Glutamatergic neuron (in vitro differentiated cells): ENCODE results near the gene SCUBE1. TPM values are rescaled to one million over a fixed set of nuclear protein-coding genes. Genes with fewer than 3 reads are reported as not detected.

Experiments
- DNase-seq: peaks from one replicate; pipeline ENCODE4 v3.0.0; 2022
- H3K27ac Mint-ChIP-seq: one replicate; pipeline ENCODE4 v1.8.0; 2020; ENCODE audit warnings: mild to moderate bottlenecking, mixed read lengths, inconsistent platforms; ENCODE audit not compliant: unreplicated experiment
- H3K27me3 Mint-ChIP-seq: one replicate; pipeline ENCODE4 v1.8.0; 2020; ENCODE audit warnings: mild to moderate bottlenecking, moderate library complexity, mixed read lengths, inconsistent platforms; ENCODE audit not compliant: unreplicated experiment
- H3K36me3 Mint-ChIP-seq: one replicate; pipeline ENCODE4 v1.8.0; 2020; ENCODE audit warnings: mild to moderate bottlenecking, mixed read lengths, inconsistent platforms; ENCODE audit not compliant: unreplicated experiment
- H3K4me1 Mint-ChIP-seq: one replicate; pipeline ENCODE4 v1.8.0; 2020; ENCODE audit warnings: mild to moderate bottlenecking, low read depth, mixed read lengths, inconsistent platforms; ENCODE audit not compliant: unreplicated experiment
- H3K4me3 Mint-ChIP-seq: one replicate; pipeline ENCODE4 v1.8.0; 2020; ENCODE audit warnings: mild to moderate bottlenecking, mixed read lengths, inconsistent platforms; ENCODE audit not compliant: unreplicated experiment
- H3K9me3 Mint-ChIP-seq: one replicate; pipeline ENCODE4 v1.8.0; 2020; ENCODE audit warnings: mild to moderate bottlenecking, moderate library complexity, mixed read lengths, inconsistent platforms; ENCODE audit not compliant: unreplicated experiment
- CTCF ChIP-seq: fragments of 200-600 bp; sonication (generic); IDR thresholded peaks from one replicate; pipeline ENCODE4 v1.5.0; 2021; ENCODE audit not compliant: partially characterized antibody, unreplicated experiment
- total RNA-seq: library from RNA; stranded (reverse); fragmentation: NEBNext Ultra II Directional; extraction: Animal tissue kit (Norgen Biotek cat#: 25700); gene quantifications from one replicate; pipeline ENCODE4 v1.2.1, GENCODE V29; 2021; ENCODE audit not compliant: unreplicated experiment

The SCUBE1 gene
- total RNA-seq, 1 donor from 2014 or later, result 25.8 TPM

- no peaks in the 10 kb centered on the region for H3K36me3 Mint-ChIP-seq
- H3K4me1 Mint-ChIP-seq, result peaks cover 4% of the 10 kb centered on the region
- H3K4me3 Mint-ChIP-seq, result no peak overlapping the region
- H3K27me3 Mint-ChIP-seq, result peaks cover 2% of the 10 kb centered on the region
- H3K27ac Mint-ChIP-seq, result no peak overlapping the region
- TF ChIP-seq CTCF, result no peak
- H3K9me3 Mint-ChIP-seq, result peaks cover 5% of the 10 kb centered on the region
- no peak for DNase-seq
These were observed 109.6 kb downstream of the SCUBE1 start for GRCh38 chr22:43233529-43233928.

GRCh38 chr22:43232445-43232844 lies 110.7 kb downstream of the SCUBE1 start:
- no peak for DNase-seq
- no peak for TF ChIP-seq CTCF
- H3K9me3 Mint-ChIP-seq, result peaks cover 5% of the 10 kb centered on the region
- peaks cover 2% of the 10 kb centered on the region for H3K27me3 Mint-ChIP-seq
- no peak overlapping the region for H3K27ac Mint-ChIP-seq
- peaks cover 8% of the 10 kb centered on the region for H3K4me1 Mint-ChIP-seq
- H3K4me3 Mint-ChIP-seq, result no peak overlapping the region
- H3K36me3 Mint-ChIP-seq, result no peaks in the 10 kb centered on the region

GRCh38 chr22:43231724-43232034 lies 111.5 kb downstream of the SCUBE1 start:
- H3K27ac Mint-ChIP-seq, result no peak overlapping the region
- H3K27me3 Mint-ChIP-seq, result peaks cover 2% of the 10 kb centered on the region
- H3K9me3 Mint-ChIP-seq, result peaks cover 5% of the 10 kb centered on the region
- DNase-seq, result no peak
- TF ChIP-seq CTCF, result no peak
- H3K36me3 Mint-ChIP-seq, result no peaks in the 10 kb centered on the region
- no peak overlapping the region for H3K4me3 Mint-ChIP-seq
- H3K4me1 Mint-ChIP-seq, result peaks cover 9% of the 10 kb centered on the region

- no peaks in the 10 kb centered on the region for H3K36me3 Mint-ChIP-seq
- H3K4me3 Mint-ChIP-seq, result peak overlapping the region; percentile 74
- DNase-seq, result peak; percentile 80
- peaks cover 11% of the 10 kb centered on the region for H3K4me1 Mint-ChIP-seq
- peak; percentile 95 for TF ChIP-seq CTCF
- H3K9me3 Mint-ChIP-seq, result peaks cover 5% of the 10 kb centered on the region
- H3K27ac Mint-ChIP-seq, result no peak overlapping the region
- peaks cover 2% of the 10 kb centered on the region for H3K27me3 Mint-ChIP-seq
These were observed 112.0 kb downstream of the SCUBE1 start for GRCh38 chr22:43230971-43231723.

GRCh38 chr22:43230571-43230970 lies 112.6 kb downstream of the SCUBE1 start:
- Mint-ChIP-seq H3K27me3 (peaks cover under 1% of the 10 kb centered on the region), H3K27ac (no peak overlapping the region), H3K9me3 (peaks cover 5% of the 10 kb centered on the region), H3K36me3 (no peaks in the 10 kb centered on the region), H3K4me3 (no peak overlapping the region), H3K4me1 (peaks cover 17% of the 10 kb centered on the region)
- no peak for DNase-seq
- TF ChIP-seq CTCF, result no peak
